Upper lobe of left lung (tissue), 4 donors: ENCODE data around the gene NDUFAF8.

ENCODE experiments used
- CTCF ChIP-seq, 6 experiments: fragments of 450-650 bp in 4 of 6; fragments of 200-600 bp in 2 of 6; sonication (generic) in 2 of 6; IDR thresholded peaks; one replicate each; pipeline ENCODE4 v1.5.1; 2016 to 2019; ENCODE audit warnings: antibody characterized with exemption in 6 of 6
- POLR2AphosphoS5 ChIP-seq, 2 donors: sonication (generic); formaldehyde crosslinking; IDR thresholded peaks; one replicate each; pipeline ENCODE4 v1.5.1; 2017; ENCODE audit warnings: antibody characterized with exemption in 2 of 2

GRCh38 chr17:81267390-81268067 lies 28.4 kb downstream of the NDUFAF8 start:
- TF ChIP-seq CTCF (IDR thresholded peaks at IDR 0.05) (no peak), POLR2AphosphoS5 (IDR thresholded peaks at IDR 0.05) (no peak)
